SH-SY5Y (cell line): Measurements from ENCODE around the gene TBPL2.

Experiments used
- GATA2 ChIP-seq: IDR thresholded peaks from 2 replicates; pipeline ENCODE4 v1.6.1; 2011; ENCODE audit warnings: mild to moderate bottlenecking, low read depth, low read length
- GATA3 ChIP-seq: IDR thresholded peaks from 2 replicates; pipeline ENCODE4 v1.6.1; 2011; ENCODE audit warnings: low read depth, mild to moderate bottlenecking, low read length, moderate library complexity

TBPL2 gene

DNA sequence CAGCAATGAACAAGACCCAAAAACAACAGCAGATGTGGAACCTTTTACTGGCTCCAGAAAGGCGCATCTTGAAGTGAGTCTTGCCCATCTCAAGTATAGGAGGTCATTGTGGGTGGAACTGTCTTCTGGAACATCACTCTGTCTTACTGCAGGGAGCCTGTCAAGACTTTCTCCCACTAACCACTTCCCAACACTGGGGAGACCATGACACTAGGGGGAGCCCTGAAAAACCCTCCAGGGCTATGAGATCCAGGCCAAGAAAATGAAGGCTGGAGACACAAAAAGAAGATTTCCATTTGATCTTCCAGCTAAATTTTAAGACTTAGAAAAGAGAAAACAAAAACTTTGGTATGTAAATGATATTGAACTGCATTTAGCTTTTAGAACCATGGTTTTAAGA is 15.3 kb downstream of the TBPL2 start:
- TF ChIP-seq GATA2 (no peak), GATA3 (no peak)

DNA sequence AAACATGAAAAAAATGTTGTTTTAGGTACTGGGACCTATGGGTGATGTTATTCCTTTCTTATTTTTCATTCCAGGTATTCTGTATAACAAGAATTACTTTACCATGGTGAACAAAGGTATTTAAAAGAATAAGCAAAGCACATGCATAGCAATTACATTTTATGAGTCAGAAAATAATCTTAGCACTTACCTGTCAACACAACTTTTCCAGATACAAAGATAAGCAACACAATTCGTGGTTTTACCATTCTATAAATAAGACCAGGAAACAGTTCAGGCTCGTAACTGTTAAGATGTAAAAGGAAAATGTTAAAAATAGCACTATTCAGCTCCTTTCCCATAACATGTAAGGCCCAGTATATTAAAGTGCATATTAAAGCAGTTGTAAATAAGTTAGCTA is 16.4 kb downstream of the TBPL2 start:
- TF ChIP-seq GATA2, result no peak
- no peak for TF ChIP-seq GATA3

DNA sequence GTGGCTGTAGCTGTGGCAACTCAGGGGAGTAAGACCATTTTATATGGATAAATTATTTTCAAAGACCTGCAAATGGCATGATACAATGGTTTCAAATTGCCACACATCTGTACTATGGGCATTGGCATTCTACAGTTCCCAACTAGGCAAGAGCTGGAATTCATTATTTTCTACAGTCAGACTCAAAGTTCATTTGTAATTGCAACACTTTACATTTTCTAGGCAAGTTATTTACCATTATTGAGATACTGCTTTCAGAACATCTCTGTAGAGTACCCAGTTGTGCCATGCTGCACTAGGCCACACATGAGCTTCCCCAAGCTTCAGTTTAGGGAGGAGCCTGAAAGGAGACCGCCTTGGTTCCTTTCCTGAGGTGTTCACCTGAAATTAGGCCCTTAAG is 20.8 kb downstream of the TBPL2 start:
- TF ChIP-seq GATA3 (no peak), GATA2 (no peak)

DNA sequence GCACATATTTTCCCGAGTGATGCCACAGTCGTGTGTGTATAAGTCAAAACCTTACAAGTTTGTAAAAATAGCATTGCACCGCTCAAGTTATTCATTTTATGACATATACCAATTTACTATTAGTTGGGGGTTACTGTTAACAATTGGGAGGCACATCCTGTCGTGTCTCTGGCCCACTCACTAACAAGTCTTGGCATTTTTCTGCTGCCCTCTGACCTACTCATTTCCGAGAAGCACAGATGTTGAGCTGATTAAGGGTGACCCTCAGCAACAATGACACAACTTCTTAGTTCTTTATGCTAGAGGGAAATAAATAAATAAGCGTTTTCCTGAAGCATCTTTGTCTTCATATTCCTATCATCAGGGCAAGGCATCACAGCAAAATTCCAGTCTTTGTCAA is 22.0 kb downstream of the TBPL2 start:
- no peak for TF ChIP-seq GATA2
- TF ChIP-seq GATA3, result no peak

DNA sequence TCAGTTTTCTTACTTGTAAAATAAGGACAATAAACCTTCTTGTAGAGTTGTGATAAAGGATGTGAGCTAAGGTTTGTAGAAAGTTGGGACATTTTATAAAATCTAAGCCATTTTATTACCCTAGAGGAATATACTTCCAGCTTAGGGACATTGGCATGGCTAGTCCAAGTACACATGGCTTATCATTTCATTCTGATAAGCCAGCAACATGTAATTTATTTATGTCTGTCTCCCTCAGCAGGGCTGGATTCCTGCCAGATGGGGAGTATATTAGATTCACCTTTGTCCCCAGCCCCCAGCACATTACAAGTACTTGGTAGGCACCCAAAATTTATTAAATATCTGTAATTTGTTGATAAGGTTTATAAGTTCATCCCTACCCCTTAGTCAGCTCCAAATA is 22.5 kb downstream of the TBPL2 start:
- no peak for TF ChIP-seq GATA3
- no peak for TF ChIP-seq GATA2

DNA sequence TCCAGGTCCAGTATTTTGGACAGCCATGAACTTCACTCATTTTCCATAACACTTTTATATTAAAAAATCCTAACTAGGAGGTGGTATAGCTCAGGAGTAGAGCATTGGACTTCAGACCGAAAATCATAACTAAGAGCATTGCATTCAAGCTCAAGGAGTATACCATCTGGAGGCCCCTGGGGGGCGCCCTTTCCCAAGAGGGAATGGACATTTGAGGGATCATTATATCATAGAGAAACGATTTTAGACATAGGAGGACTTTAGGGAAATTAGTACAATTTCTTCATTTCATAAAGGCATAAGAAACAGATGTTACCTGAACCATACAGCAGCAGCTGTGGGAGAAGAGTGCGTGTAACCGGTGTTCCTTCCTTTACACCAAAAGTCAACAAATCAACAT is 23.6 kb downstream of the TBPL2 start:
- no peak for TF ChIP-seq GATA2
- no peak for TF ChIP-seq GATA3

DNA sequence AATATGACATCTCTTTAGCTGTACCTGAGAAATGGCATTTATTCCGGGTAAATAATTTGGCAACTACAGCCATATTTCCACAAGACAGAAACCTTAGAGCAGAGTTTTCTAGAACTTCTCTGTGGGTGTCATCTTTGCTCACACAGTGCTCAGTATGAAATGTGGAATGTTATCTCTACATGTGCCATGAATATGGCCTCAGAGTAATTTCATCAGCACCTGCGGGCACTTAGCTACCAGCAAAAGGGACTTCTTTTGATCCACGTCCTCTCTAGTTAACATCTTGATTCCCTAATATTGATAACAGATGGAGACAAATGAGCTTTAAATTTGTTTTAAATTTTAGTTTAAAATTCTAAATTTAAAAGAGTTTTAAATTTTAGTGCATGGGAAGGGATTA is 25.9 kb downstream of the TBPL2 start:
- no peak for TF ChIP-seq GATA2
- TF ChIP-seq GATA3, result no peak

DNA sequence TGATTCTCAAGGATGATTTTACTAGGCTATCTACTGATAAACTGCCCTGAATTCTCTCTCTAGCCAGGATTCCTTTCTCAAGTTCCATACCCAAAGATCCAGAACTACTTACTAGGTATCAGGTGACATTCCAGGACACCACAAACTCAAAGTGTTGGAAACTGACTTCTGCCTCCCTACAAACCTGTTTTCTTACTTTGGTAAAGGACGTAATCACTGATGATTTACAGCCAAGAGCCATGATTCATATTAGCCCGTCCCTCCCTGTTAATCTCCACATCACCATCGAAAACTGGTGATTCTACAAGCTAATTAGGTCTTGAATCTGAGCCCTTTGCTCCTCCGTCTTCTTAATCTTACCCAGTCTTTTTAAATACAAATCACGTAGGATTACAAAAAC is 27.7 kb downstream of the TBPL2 start:
- TF ChIP-seq GATA2, result no peak
- TF ChIP-seq GATA3, result no peak

DNA sequence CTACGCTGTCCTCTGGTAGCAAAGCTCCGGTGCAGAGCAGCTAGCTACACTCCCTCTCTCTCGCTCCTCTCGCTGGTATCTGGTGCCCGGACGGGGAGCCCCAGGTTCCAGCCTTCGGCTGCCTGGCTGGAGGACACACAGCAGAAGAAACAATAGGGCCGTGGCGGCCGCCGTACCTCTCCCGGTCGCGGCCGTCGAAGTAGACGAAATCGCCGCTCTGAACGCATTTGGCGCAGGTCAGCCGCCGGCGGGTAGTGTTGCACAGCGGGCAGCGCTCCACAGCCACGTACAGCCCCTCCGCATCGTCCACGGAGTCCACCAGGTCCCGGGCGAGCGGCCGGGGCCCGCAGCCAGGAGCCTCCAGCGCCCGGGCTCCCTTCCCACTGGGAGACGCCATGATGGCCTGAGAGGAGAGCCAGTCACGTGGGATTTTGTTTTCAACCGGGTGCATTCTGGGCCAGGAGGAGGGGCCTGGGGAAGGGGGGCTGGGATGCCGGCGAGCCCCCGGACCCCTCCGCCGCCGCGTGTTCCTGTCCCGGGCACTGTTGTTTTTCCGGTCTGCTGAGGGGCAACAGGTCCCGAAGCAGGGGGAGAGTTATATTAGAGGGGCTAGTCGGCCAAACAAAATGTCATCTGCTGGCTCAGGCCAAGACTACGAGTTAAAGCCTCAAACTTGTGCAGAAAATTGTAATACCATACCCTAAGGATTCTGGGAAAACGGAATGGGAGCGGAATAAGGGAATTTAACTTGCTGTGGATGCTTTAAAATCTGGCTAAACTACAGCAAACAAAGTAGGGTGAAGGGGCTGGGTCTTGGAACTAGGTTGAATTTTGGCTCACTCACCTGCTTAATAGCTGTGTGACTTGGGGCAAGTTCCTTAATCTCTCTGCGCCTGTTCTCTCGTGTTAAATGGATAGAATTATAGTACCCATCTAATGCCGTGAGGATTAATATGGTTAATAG is 28.7 kb downstream of the TBPL2 start, which contains the start of gene ATG14:
TSS of gene ATG14 (minus strand) at position 405 of the 964 bp plus-strand sequence. CDS start at position 397, 8 bp downstream.
- TF ChIP-seq GATA2, result no peak
- no peak for TF ChIP-seq GATA3

DNA sequence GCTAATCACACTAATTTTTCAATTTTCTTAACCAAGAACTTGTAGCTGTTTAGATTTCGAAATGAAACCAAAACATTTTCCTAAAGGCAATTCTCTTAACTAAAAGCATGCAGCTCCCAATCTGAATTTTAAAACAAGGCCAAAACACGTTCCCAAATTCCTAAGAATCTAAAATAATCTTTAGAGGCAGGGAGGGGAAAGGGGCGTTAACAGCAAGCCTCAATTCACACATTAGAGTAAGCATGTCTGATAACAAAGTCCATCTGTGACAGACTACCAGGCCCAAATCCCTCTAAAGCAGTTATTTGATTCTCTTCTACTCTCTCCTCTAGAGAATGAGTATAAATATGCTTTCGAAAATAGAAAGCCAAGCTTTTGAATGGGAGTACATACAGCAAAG is 29.5 kb downstream of the TBPL2 start:
- TF ChIP-seq GATA3 (no peak), GATA2 (no peak)

DNA sequence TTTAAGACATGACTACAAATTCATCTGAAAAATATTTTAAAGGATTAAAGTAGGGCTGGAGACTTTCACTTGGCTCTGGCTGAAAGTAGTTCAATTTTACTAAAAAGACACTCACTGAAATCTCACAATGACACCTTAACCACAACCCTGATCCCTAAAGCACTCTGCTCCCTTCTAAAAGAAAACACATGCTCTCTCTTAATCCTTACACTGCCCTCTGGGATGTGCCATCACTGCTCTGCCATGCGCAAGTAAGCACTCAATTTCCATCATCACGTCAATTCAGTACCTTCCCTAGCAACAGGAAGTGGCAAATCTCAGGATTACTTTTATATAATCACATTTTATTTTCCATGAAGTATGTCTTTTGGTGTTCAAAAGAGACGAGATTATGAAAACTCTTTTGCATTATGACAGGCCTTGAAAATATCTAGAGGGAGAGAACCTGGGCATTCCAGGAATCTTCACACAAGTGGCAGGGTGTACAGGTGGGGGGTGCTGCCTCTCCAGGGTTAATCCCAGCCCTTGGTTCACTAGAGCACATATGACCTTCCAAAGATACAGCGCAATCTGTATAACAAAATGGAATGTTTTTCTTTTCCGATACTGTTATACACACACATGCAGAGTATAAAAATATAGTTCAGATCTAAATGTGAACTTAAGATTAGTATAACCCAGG is 36.1 kb downstream of the TBPL2 start:
- TF ChIP-seq GATA3 (no peak), GATA2 (no peak)

DNA sequence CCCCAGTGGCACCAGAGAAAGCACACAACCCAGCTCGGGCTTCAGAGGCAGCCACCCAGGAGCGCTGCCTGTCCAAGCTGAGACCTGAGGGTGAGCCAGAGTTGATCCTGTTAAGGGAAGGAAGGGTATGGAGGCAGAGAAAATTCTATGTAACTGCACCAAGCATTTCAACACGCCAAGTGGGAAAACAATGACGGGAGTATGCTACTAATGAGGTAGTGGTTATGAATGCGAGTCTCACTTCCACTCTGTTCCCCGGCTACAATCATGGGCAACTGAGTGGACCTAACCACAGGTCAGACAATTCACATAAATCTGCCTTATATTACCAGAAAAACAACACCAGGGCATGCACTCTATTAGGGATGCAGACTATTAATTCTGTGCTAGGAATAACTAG is 38.7 kb downstream of the TBPL2 start:
- TF ChIP-seq GATA3 (no peak), GATA2 (no peak)

DNA sequence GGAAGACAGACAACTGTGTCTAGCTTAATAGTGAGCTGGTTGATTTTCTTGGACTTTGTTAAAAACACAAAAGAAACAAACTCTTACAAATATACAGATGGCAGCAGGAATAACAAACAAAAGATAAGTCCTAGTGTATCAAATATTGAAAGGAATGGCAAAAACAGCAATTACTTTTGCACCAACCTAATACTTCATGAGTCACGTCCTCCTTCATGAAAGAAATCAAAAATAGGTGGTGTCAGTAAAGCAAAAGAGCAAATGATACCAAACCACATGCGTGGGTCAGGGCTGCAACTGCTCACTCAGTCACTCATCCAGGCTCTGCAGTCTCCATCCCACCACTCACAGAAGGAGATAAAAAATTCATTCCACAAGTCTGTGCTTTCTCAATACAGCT is 40.6 kb downstream of the TBPL2 start:
- TF ChIP-seq GATA3 (no peak), GATA2 (no peak)

DNA sequence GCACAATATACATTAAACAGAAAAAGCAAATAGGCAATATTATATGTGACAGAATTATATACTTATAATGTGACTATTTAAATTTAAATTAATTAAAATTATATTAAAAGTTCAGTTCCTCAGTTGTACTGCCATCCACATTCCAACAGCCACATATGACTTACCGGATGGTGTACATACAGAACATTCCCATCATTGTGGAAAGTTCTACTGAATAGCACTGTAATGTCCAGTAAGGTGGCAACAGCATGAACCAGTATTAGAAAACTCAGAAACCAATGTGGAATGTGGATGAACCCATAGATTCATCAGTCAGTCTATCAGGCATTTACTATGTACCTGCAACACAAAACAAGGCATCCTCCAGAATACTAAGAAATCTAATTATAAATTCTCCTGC is 41.2 kb downstream of the TBPL2 start:
- TF ChIP-seq GATA3, result no peak
- TF ChIP-seq GATA2, result no peak

DNA sequence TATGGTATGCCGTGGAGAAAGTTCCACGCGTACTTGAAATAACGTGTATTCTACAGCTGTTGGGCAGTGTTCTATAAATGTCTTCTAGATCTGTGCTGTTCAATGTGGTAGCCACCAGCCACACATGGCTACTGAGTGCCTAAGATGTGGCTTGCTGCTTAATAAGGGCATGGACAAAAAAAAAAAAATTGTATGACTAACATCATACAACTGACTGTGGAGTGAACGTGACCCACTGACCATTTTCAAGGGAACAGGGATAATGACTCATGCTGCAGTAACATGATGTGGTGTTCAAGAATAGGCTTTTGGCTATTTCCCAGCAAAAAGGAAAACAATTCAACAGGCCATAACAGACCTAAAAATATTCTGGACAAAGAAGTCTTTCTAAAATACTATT is 41.7 kb downstream of the TBPL2 start:
- TF ChIP-seq GATA2 (no peak), GATA3 (no peak)
